Neural cell (in vitro differentiated cells): ENCODE data around the gene AFTPH. TPM values are rescaled to one million over a fixed set of nuclear protein-coding genes. Genes with fewer than 3 reads are reported as not detected.

Source experiments
- H2AFZ ChIP-seq: fragments of 200-600, 300-800 bp; sonication (generic), shearing (Covaris generic); 2 replicates; pipeline ENCODE4 v1.6.0; 2014; ENCODE audit warnings: low read depth, mild to moderate bottlenecking, antibody characterized with exemption, low read length, moderate library complexity
- H3F3A ChIP-seq: fragments of 200-600 bp; shearing (Covaris generic); 2 replicates; pipeline ENCODE4 v1.6.1; 2016; ENCODE audit warnings: mild to moderate bottlenecking, moderate library complexity, mixed read lengths, antibody characterized with exemption, low read length; ENCODE audit not compliant: insufficient read depth, poor library complexity, severe bottlenecking
- H3K27ac ChIP-seq: fragments of 200-600, 300-800 bp; sonication (generic), shearing (Covaris generic); 2 replicates; pipeline ENCODE4 v1.5.1; 2014; ENCODE audit warnings: mild to moderate bottlenecking, low read length, moderate library complexity
- H3K27me3 ChIP-seq: fragments of 300-800, 200-600 bp; sonication (generic), shearing (Covaris generic); 2 replicates; pipeline ENCODE4 v1.6.0; 2014; ENCODE audit warnings: mild to moderate bottlenecking, low read depth, low read length, moderate library complexity; ENCODE audit not compliant: insufficient read depth
- H3K36me3 ChIP-seq: fragments of 300-800, 200-600 bp; sonication (generic), shearing (Covaris generic); 2 replicates; pipeline ENCODE4 v1.5.1; 2014; ENCODE audit warnings: mild to moderate bottlenecking, antibody characterized with exemption, low read length, moderate library complexity; ENCODE audit not compliant: insufficient read depth
- H3K4me2 ChIP-seq: fragments of 300-800, 200-600 bp; sonication (generic), shearing (Covaris generic); 2 replicates; pipeline ENCODE4 v1.6.0; 2014; ENCODE audit warnings: mild to moderate bottlenecking, low read length
- H3K4me3 ChIP-seq: fragments of 300-800, 200-600 bp; sonication (generic), shearing (Covaris generic); 2 replicates; pipeline ENCODE4 v1.5.1; 2014; ENCODE audit warnings: mild to moderate bottlenecking, low read length, moderate library complexity
- H3K79me2 ChIP-seq: fragments of 200-600 bp; shearing (Covaris generic); replicated peaks from 2 replicates; pipeline ENCODE4 v1.6.0; 2014; ENCODE audit warnings: mild to moderate bottlenecking, low read length, moderate library complexity; ENCODE audit not compliant: insufficient read depth
- H3K9ac ChIP-seq: fragments of 300-800, 200-600 bp; sonication (generic), shearing (Covaris generic); 2 replicates; pipeline ENCODE4 v1.6.1; 2016; ENCODE audit warnings: mild to moderate bottlenecking, low read length, mixed read lengths
- H3K9me2 ChIP-seq: fragments of 200-600 bp; shearing (Covaris generic); 2 replicates; pipeline ENCODE4 v1.6.1; 2016; ENCODE audit warnings: mild to moderate bottlenecking, low read length, mixed read lengths; ENCODE audit not compliant: insufficient read depth
- H3K9me3 ChIP-seq: fragments of 200-600, 300-800 bp; sonication (generic), shearing (Covaris generic); 2 replicates; pipeline ENCODE4 v1.6.1; 2016; ENCODE audit warnings: mild to moderate bottlenecking, mixed run types, low read length, moderate library complexity, mixed read lengths
- H4K20me1 ChIP-seq: fragments of 200-600 bp; shearing (Covaris generic); 2 replicates; pipeline ENCODE4 v1.6.1; 2016; ENCODE audit warnings: mild to moderate bottlenecking, mixed run types; ENCODE audit not compliant: insufficient read depth
- CTCF ChIP-seq: fragments of 450-650 bp; IDR thresholded peaks from 2 replicates; pipeline ENCODE4 v1.5.1; 2014; ENCODE audit warnings: antibody characterized with exemption, mild to moderate bottlenecking, moderate library complexity; ENCODE audit not compliant: poor library complexity, severe bottlenecking
- EP300 ChIP-seq: fragments of 450-650 bp; conservative IDR thresholded peaks from 2 replicates; pipeline ENCODE4 v1.6.1; 2014; ENCODE audit warnings: antibody characterized with exemption, mild to moderate bottlenecking, moderate library complexity; ENCODE audit not compliant: poor library complexity, severe bottlenecking
- EZH2 ChIP-seq: fragments of 200-600, 300-800 bp; shearing (Covaris generic), sonication (generic); IDR thresholded peaks from 2 replicates; pipeline ENCODE4 v1.6.1; 2014; ENCODE audit warnings: antibody characterized with exemption, low read length, borderline replicate concordance, mild to moderate bottlenecking; ENCODE audit not compliant: insufficient read depth, poor library complexity, severe bottlenecking
- MXI1 ChIP-seq: fragments of 450-650 bp; conservative IDR thresholded peaks from 2 replicates; pipeline ENCODE4 v1.6.1; 2014; ENCODE audit warnings: antibody characterized with exemption, mild to moderate bottlenecking; ENCODE audit not compliant: poor library complexity, severe bottlenecking
- POLR2AphosphoS5 ChIP-seq: IDR thresholded peaks from 2 replicates; pipeline ENCODE4 v1.6.1; 2012
- RAD21 ChIP-seq: fragments of 450-650 bp; conservative IDR thresholded peaks from 2 replicates; pipeline ENCODE4 v1.6.1; 2014; ENCODE audit warnings: antibody characterized with exemption, mild to moderate bottlenecking, moderate library complexity
- REST ChIP-seq: IDR thresholded peaks from 2 replicates; pipeline ENCODE4 v1.6.1; 2012; ENCODE audit warnings: borderline replicate concordance
- SMC3 ChIP-seq: fragments of 450-650 bp; conservative IDR thresholded peaks from 2 replicates; pipeline ENCODE4 v1.6.1; 2014; ENCODE audit warnings: antibody characterized with exemption, mild to moderate bottlenecking, moderate library complexity; ENCODE audit not compliant: poor library complexity
- TAF1 ChIP-seq: IDR thresholded peaks from 2 replicates; pipeline ENCODE4 v1.6.1; 2012; ENCODE audit warnings: low read depth
- polyA plus RNA-seq: library from polyadenylated mRNA; depleted of rRNA; stranded (reverse); fragments of >200 nt; gene quantifications from 2 replicates; pipeline ENCODE4 v1.2.3, GENCODE V29; 2014

The AFTPH gene
- polyA plus RNA-seq, 1 donor from 2014 or later: 63.0 TPM

- Histone ChIP-seq H3F3A (no peaks in the 10 kb centered on the region), H3K9me3 (no peaks in the 10 kb centered on the region), H3K27ac (no peak overlapping the region), H3K9ac (no peak overlapping the region), H3K4me2 (no peak overlapping the region), H3K4me3 (no peak overlapping the region), H3K36me3 (no peaks in the 10 kb centered on the region), H2AFZ (no peak overlapping the region), H4K20me1 (no peaks in the 10 kb centered on the region), H3K27me3 (no peaks in the 10 kb centered on the region), H3K9me2 (no peaks in the 10 kb centered on the region), H3K79me2 (no peaks in the 10 kb centered on the region)
- no peak for TF ChIP-seq POLR2AphosphoS5
- TF ChIP-seq EZH2: no peak
- no peak for TF ChIP-seq REST
- no peak for TF ChIP-seq CTCF
- TF ChIP-seq TAF1: no peak
- no peak for TF ChIP-seq RAD21
- TF ChIP-seq MXI1: no peak
- no peak for TF ChIP-seq SMC3
- no peak for TF ChIP-seq EP300
Observed at GRCh38 chr2:64625299-64626145, 101.4 kb downstream of the AFTPH start.

GRCh38 chr2:64626146-64626809, 102.2 kb downstream of the AFTPH start:
- H3K9me3 ChIP-seq: no peaks in the 10 kb centered on the region
- H2AFZ ChIP-seq: no peak overlapping the region

More at GRCh38 chr2:64626146-64626809, 102.2 kb downstream of the AFTPH start:
- Histone ChIP-seq H3K79me2 (no peaks in the 10 kb centered on the region), H3K4me2 (no peak overlapping the region), H3K9me2 (no peaks in the 10 kb centered on the region), H3F3A (no peaks in the 10 kb centered on the region), H3K27ac (no peak overlapping the region), H3K9ac (no peak overlapping the region), H3K36me3 (no peaks in the 10 kb centered on the region), H3K4me3 (no peak overlapping the region), H3K27me3 (no peaks in the 10 kb centered on the region), H4K20me1 (no peaks in the 10 kb centered on the region)
- TF ChIP-seq CTCF: no peak
- TF ChIP-seq MXI1: no peak
- TF ChIP-seq EP300: no peak
- no peak for TF ChIP-seq SMC3
- no peak for TF ChIP-seq RAD21
